ENCODE data around the gene TSHZ1. TPM values are rescaled to one million over a fixed set of nuclear protein-coding genes. Genes with fewer than 3 reads are reported as not detected.

Gene TSHZ1
- total and polyA plus RNA-seq, 2 of the 8 experiments (the other 6 are each of a cell fraction or from before 2014, with no cell fraction given) = 0.03 to 0.32 TPM

- no peak overlapping the region for H2AFZ ChIP-seq (ENCODE audit: low read length)
- TF ChIP-seq YY1 (IDR thresholded peaks at IDR 0.05; ENCODE audit: low read depth, low read length) = no peak
- H2AK5ac ChIP-seq (ENCODE audit: low read depth, low read length) = no peak overlapping the region
- H3K14ac ChIP-seq (ENCODE audit: insufficient read length) = no peak overlapping the region
- no peaks in the 10 kb centered on the region for H3K79me1 ChIP-seq (ENCODE audit: low read depth, low read length)
- POLR2A ChIA-PET (ENCODE audit: partially characterized antibody) = no interaction called here
- H3K9me3 ChIP-seq (ENCODE audit: insufficient read depth in 2 of 2, low read depth in 1 of 2, low read length in 1 of 2) = no peaks in the 10 kb centered on the region
- H4K8ac ChIP-seq (ENCODE audit: extremely low read depth, insufficient read depth, low read length) = no peak overlapping the region
- H2BK120ac ChIP-seq (replicated peaks; ENCODE audit: low read depth, low read length) = no peak overlapping the region
- H3K27ac ChIP-seq (ENCODE audit: low read depth, low read length) = no peak overlapping the region
- H2BK20ac ChIP-seq (ENCODE audit: low read length) = no peak overlapping the region
- no peak overlapping the region for H4K5ac ChIP-seq (ENCODE audit: insufficient read length, low read depth, low read length)
- H4K20me1 ChIP-seq (replicated peaks in 1 of 2; ENCODE audit: control insufficient read depth in 1 of 2, insufficient read depth in 2 of 2, low read length in 2 of 2) = no peaks in the 10 kb centered on the region
- H3K23me2 ChIP-seq (ENCODE audit: low read depth, low read length) = no peaks in the 10 kb centered on the region
- WGBS, 2 experiments (ENCODE audit: extremely low coverage in 1 of 2, insufficient coverage in 1 of 2, insufficient read length in 1 of 2, insufficient replicate concordance in 2 of 2, low coverage in 1 of 2, low lambda C conversion rate in 2 of 2, missing lambda C conversion rate in 1 of 2) = 89% methylated on average over 10 of the region's 10 CpGs; no CpG with 5 or more reads in 1 of the 2 experiments
- no peaks in the 10 kb centered on the region for H3K4me1 ChIP-seq (replicated peaks in 1 of 4; ENCODE audit: control insufficient read depth in 3 of 4, insufficient read depth in 4 of 4, low read length in 3 of 4)
- H3K79me2 ChIP-seq (ENCODE audit: control insufficient read depth in 1 of 2, insufficient read depth in 2 of 2, low read length in 2 of 2) = no peaks in the 10 kb centered on the region
- no peaks in the 10 kb centered on the region for H3K36me3 ChIP-seq (ENCODE audit: control insufficient read depth in 2 of 4, insufficient read depth in 4 of 4, low read length in 3 of 4)
- no peak overlapping the region for H4K91ac ChIP-seq (replicated peaks; ENCODE audit: insufficient read length, low read length)
- no peak overlapping the region for H3K56ac ChIP-seq (replicated peaks; ENCODE audit: insufficient read length, low read depth, low read length)
- no peak overlapping the region for H2BK15ac ChIP-seq (ENCODE audit: low read length)
- no peak overlapping the region for H3K9ac ChIP-seq (replicated peaks in 1 of 4; ENCODE audit: extremely low read depth in 1 of 4, low read depth in 3 of 4, low read length in 3 of 4)
- H3K27me3 ChIP-seq (replicated peaks in 1 of 4; ENCODE audit: control insufficient read depth in 3 of 4, extremely low read depth in 1 of 4, insufficient read depth in 3 of 4, low read length in 3 of 4) = no peaks in the 10 kb centered on the region
- no peak overlapping the region for H2BK12ac ChIP-seq (ENCODE audit: low read depth, low read length)
- no peak overlapping the region for H3K4ac ChIP-seq (replicated peaks; ENCODE audit: insufficient read length, low read depth, low read length)
- no peak overlapping the region for H3K23ac ChIP-seq (ENCODE audit: insufficient read length)
- FAIRE-seq (no peak), DNase-seq (ENCODE audit: low read depth in 1 of 2, low spot score in 2 of 2) (no peak)
- no peak overlapping the region for H3K4me3 ChIP-seq (ENCODE audit: extremely low read depth in 1 of 4, insufficient read depth in 2 of 4, low read depth in 3 of 4, low read length in 4 of 4)
- H3K4me2 ChIP-seq (ENCODE audit: insufficient read depth in 1 of 2, low read depth in 2 of 2, low read length in 2 of 2) = no peak overlapping the region
- CTCF ChIA-PET (ENCODE audit: partially characterized antibody) = no interaction called here
- H2BK5ac ChIP-seq (ENCODE audit: low read depth, low read length) = no peak overlapping the region
- no peak overlapping the region for H3K18ac ChIP-seq (ENCODE audit: extremely low read depth, low read length)
Measured at GRCh38 chr18:75222407-75222806, 11.8 kb downstream of the TSHZ1 start.
